RCC 7860 (cell line): ENCODE data around the gene FOXO1.
A peak's percentile ranks its signal among the peaks of the same experiment; 100 is the strongest.

ENCODE experiments used
- DNase-seq: peaks from one replicate; pipeline ENCODE4 v3.0.0-alpha.2; 2015; ENCODE audit warnings: low spot score
- FAIRE-seq: peaks from 2 replicates; lab custom pipeline; 2012; peaks lifted over from hg19 to GRCh38; lab: Jason Lieb, UNC

The FOXO1 gene

GRCh38 chr13:40582531-40582930 lies 83.9 kb downstream of the FOXO1 start:
- no peak for FAIRE-seq
- no peak for DNase-seq

DNA sequence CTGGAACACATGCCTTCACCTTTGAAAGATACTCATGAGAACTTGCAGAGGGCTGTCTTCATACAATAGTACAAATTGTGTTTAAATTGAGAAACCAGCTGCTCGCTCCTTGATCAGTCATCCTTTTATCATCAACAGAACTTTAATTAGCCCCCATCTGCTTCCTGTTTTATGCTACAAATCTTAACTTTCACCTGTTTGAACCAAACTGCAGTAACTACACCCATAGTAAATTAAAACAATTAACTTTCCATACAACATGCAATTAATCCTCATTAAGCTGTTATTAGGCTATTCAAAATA lies 85.2 kb downstream of the FOXO1 start:
- FAIRE-seq: no peak
- DNase-seq: no peak

GRCh38 chr13:40580566-40581276 lies 85.7 kb downstream of the FOXO1 start:
- FAIRE-seq: no peak
- no peak for DNase-seq

DNA sequence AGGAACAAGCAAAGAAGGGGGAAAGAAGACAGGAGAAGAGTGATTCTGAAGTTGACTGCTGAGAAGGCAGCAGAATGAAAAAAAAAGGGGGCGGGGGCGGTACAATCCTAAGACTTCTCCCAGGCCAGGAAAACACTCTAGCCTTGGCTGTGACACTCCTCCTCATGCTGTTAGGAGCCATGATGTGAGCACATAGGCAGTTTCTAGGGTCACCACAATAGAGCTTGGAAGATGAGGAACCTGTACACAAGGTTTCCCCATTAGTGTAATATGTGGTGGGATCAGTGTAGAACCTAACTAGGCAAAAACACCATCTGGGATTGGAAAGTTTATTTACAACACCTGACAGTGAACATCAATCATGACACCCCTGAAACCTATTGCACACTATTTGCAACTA lies 86.9 kb downstream of the FOXO1 start:
- DNase-seq: no peak
- no peak for FAIRE-seq

DNA sequence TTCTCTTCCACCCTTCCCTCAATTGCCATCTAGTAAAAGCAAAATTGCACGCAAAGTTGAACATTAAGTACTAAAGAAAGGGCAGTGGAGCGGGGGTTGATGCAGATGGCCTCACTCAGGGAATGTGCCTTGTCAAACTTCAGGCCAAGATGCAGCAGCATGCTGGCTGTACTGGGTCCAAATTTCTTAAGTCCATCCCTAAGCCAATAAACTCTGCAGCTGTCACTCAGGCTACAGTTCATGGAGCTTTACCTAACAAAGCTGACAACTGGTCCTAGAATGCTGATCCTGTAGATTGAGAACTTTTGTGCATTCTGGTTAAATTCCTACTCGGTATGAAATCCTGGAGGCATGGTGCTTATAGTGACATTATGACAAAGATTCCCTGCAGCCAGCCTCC lies 88.4 kb downstream of the FOXO1 start:
- FAIRE-seq: no peak
- no peak for DNase-seq

- DNase-seq: no peak
- no peak for FAIRE-seq
Observed at GRCh38 chr13:40576369-40576768, 90.1 kb downstream of the FOXO1 start.

DNA sequence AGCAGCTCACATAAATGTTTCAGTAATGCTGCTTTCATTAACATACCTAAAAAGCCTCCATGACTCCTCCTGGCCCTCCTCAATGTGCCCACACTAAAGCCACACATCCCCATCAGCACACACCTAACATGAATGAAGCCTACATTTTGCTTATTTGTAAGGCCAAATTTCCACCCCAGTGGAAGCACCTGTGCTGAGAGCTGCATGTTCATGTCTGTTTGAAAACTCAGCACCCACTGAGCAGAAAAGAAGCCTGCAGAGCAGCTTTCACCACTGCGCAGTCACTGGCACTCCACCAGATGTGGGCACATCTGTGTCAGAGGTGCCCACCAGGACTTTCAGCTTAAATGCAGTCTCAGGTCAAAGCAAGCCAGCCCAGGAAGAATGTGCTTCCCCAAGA lies 93.5 kb downstream of the FOXO1 start:
- DNase-seq: no peak

DNA sequence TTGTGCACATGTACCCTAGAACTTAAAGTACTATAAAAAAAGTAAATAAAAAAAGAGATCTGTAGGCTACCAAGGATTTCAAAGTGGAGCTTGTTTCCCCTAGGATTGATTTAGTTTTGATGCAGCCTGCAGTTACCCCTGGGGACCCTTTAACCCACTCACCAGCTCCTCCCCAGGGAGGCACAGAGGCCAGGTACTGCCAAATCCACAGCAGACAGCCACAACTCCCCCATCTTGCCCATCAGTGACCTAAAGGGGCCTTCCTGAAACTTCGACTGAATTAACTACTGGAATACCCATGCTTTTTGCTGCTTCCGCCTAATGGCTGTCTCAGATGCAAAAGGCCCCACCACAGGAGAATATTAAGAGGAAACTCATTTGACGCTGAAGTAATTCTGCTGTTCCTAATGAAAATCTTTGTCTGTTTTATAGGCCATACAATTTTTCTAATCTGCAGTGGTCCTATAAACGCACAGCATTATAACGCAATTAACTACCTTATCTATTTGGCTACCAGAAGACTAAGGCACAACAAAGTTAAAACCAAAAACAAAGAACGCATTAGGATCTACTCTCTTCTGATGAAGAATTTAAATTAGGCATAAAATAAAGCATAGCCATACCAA lies 95.0 kb downstream of the FOXO1 start:
- FAIRE-seq: no peak

More for the DNA sequence above, 93.5 kb downstream of the FOXO1 start:
- no peak for FAIRE-seq

DNA sequence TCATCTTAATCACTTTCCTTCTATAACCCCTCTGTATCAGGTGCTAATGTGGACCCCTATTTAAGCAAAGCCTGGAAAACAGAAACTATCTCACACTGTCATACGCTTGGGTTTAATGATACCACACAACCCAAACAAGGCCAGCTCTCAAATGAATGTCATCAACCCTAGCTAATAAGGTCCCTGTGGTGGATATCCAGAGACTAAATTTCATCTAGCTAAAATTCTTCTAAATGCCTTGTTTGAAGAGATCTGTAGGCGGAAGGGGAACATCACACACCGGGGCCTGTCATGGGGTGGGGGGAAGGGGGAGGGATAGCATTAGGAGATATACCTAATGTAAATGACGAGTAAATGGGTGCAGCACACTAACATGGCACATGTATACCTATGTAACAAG lies 95.5 kb downstream of the FOXO1 start:
- FAIRE-seq (no peak), DNase-seq (no peak)

More for the DNA sequence above, 95.0 kb downstream of the FOXO1 start:
- DNase-seq: no peak

GRCh38 chr13:40569024-40569350 lies 97.5 kb downstream of the FOXO1 start:
- FAIRE-seq (no peak), DNase-seq (no peak)

GRCh38 chr13:40568246-40569023 lies 98.0 kb downstream of the FOXO1 start:
- DNase-seq: no peak
- no peak for FAIRE-seq

DNA sequence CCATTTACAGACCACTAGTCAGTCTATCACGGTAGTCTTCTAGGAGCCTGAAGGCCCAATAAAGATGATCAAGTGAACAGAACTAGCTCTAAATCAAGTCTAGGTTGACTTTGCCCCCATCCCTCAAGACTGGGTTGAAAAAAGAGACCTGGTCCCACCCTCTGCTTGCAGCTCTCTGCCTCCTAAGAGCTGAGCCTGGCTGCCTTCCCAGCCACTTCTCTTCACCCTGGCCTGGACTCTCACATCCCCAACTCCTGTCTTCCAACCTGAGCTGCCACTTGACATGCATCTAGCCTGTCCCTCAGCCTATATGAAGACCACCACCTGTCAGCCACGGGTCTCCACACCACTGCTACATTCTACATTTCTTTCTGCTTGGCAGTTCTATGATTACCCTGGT lies 99.6 kb downstream of the FOXO1 start:
- no peak for FAIRE-seq
- no peak for DNase-seq

DNA sequence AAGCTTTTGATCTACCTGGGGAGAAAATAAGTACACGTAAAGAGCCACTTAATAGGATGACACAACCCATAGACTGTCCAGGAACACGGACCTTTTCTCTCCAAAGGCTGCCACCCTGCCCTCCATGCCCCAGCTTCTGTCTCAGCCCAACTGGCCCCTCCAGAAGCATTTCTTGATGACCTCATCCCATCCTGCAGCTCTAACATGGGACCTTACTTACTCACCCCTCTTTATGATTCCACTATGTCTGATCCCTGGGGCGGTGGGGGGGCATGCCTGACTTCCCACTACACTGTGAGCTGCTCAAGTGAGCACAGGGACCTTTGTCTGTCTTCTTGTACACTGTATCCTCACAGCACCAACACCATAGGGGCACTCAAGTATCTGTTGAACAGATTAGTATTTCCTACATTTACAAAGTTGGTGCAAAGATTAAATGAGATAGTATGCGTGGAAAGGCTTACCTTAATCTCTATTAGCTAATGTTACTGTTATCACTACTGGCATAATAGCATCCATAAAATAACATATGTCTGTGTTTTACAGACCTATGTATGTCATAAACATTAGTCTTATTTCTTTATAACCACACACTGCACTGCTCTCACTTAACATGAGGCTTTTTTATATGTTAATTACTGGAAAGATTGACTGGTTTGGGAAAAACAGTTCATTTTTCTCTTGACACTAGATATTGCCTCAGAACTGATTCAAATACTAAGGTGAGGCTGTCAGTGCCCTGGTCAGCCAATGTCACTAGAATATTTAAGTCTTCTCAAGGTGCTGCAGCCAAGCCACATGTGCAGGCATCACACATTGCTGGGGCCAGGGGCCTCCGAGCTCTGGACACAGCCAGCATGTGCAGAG lies 100.9 kb downstream of the FOXO1 start:
- FAIRE-seq: no peak

DNA sequence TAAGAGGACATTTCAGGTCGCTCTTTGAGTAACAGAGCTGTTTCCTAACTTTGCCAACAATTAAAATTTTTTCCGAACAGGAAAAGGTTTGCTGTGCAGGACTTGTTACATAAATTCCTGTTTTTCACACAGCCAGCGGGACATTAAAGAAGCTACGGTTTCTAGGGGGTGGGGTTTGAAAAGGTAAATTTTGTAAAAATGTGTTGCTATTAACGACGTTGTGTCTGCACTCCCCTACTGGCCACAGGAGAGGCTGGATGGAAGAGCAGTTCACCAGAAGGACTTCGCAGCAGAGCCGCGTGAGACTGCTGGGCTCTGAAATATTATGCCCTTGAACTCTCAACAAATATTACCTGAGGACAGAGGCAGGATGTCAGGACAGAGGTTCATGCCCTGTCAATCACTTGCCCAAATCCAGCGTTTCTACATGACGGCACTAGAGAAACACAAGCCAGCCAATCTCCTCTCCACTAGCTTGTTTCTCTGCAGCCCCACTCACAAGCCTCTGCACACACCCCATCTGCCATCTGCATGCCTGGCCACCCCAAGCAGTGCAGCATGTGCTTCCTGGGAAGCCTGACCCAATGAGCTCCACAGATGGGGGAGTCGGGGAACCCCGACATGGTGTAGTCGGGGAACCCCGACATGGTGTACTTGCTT lies 102.0 kb downstream of the FOXO1 start:
- no peak for DNase-seq
- no peak for FAIRE-seq

More for the DNA sequence above, 100.9 kb downstream of the FOXO1 start:
- no peak for DNase-seq

GRCh38 chr13:40563350-40564125 lies 102.9 kb downstream of the FOXO1 start:
- no peak for DNase-seq
- FAIRE-seq: no peak

GRCh38 chr13:40562975-40563349 lies 103.5 kb downstream of the FOXO1 start:
- DNase-seq (peak; percentile 57), FAIRE-seq (peak; percentile 14)

- no peak for FAIRE-seq
- no peak for DNase-seq
Observed at GRCh38 chr13:40559915-40560314, 106.5 kb downstream of the FOXO1 start.

- DNase-seq: no peak
- no peak for FAIRE-seq
Observed at GRCh38 chr13:40558656-40559055, 107.8 kb downstream of the FOXO1 start.

DNA sequence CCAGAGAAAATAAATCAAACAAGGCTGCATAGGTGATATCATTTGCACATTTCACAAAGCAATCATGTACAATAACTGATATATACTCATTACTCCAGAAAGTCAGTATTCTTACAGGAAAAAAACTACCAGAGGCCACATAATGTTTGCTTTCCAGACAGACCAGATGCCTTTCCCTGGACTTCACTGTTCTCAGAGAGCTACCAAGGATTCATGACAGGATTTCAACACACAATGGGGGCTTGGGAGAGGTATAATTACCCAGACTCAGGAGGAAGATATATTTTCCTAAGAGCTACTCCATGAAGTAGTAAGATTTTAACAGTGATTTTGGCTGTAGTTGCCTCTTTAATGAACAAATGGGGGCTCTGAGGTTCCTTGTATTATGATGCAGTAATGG lies 110.0 kb downstream of the FOXO1 start:
- no peak for DNase-seq

GRCh38 chr13:40553356-40553755 lies 113.1 kb downstream of the FOXO1 start:
- no peak for DNase-seq
- FAIRE-seq: no peak

More for the DNA sequence above, 110.0 kb downstream of the FOXO1 start:
- no peak for FAIRE-seq
